Activated T-cell treated with anti-CD3 and anti-CD28 coated beads, Interleukin-2, amount 50 U/mL, for 72 hours (primary cell): Measurements from ENCODE around the gene PLA2G2C. TPM values are rescaled to one million over a fixed set of nuclear protein-coding genes. Genes with fewer than 3 reads are reported as not detected.
A peak's percentile ranks its signal among the peaks of the same experiment; 100 is the strongest.

ENCODE experiments used
- ATAC-seq, 2 donors: fragments of 150-1000 bp; cut with Tn5 transposase; replicated peaks in 1 of 2; 2 replicates each; pipeline ENCODE4 v1.10.0; 2021; ENCODE audit warnings: moderate library complexity in 2 of 2, mild to moderate bottlenecking in 1 of 2
- DNase-seq, 2 donors: peaks; one replicate each; pipeline ENCODE4 v3.0.0; 2021 to 2022; ENCODE audit warnings: mixed read lengths in 1 of 2
- H3K27ac Mint-ChIP-seq: one replicate; pipeline ENCODE4 v1.8.0; 2022; ENCODE audit warnings: mild to moderate bottlenecking, moderate library complexity, mixed read lengths
- H3K27me3 Mint-ChIP-seq: one replicate; pipeline ENCODE4 v1.8.0; 2022; ENCODE audit warnings: low read depth, mixed read lengths
- H3K36me3 Mint-ChIP-seq, 2 donors: one replicate each; pipeline ENCODE4 v1.8.0; 2022; ENCODE audit warnings: mixed read lengths in 2 of 2, mild to moderate bottlenecking in 1 of 2; ENCODE audit not compliant: insufficient read depth in 2 of 2
- H3K4me1 Mint-ChIP-seq: one replicate; pipeline ENCODE4 v1.8.0; 2022; ENCODE audit warnings: low read depth, mixed read lengths
- H3K4me3 Mint-ChIP-seq, 2 donors: one replicate each; pipeline ENCODE4 v1.8.0; 2022; ENCODE audit warnings: mild to moderate bottlenecking in 2 of 2, mixed read lengths in 2 of 2, moderate library complexity in 2 of 2
- H3K9me3 Mint-ChIP-seq, 2 donors: one replicate each; pipeline ENCODE4 v1.8.0; 2022; ENCODE audit warnings: mixed read lengths in 2 of 2
- total RNA-seq, 2 donors: library from RNA; stranded (reverse); gene quantifications; one replicate each; pipeline ENCODE4 v1.2.3, GENCODE V29; 2022

Gene PLA2G2C
- total RNA-seq, 2 donors from 2014 or later = 3.1 to 3.3 TPM

DNA sequence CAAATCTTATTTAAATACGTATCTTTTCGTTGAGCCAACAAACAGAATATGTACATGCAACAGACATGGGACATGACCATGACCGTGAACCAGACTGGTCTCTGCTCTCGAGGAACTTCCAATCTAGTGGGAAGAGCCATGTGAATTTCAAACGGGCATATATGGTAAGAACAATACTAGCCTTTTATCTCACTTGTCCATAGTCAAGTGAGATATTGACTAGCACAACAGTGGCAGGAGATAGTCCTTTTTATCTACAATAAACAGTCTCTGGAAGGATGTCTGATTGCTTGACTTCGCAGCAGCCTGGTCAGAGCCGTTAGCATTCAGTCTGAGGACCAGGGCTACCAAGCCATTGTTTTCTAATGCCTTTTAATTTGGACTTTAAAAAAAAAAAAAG, 12.6 kb upstream of the PLA2G2C start:
- Mint-ChIP-seq H3K27me3 (peaks cover 60% of the 10 kb centered on the region), H3K4me1 (peaks cover 5% of the 10 kb centered on the region), H3K27ac (no peak overlapping the region), H3K36me3 (no peaks in the 10 kb centered on the region), H3K4me3 (no peak overlapping the region), H3K9me3 (no peaks in the 10 kb centered on the region)
- no peak for DNase-seq
- no peak for ATAC-seq

DNA sequence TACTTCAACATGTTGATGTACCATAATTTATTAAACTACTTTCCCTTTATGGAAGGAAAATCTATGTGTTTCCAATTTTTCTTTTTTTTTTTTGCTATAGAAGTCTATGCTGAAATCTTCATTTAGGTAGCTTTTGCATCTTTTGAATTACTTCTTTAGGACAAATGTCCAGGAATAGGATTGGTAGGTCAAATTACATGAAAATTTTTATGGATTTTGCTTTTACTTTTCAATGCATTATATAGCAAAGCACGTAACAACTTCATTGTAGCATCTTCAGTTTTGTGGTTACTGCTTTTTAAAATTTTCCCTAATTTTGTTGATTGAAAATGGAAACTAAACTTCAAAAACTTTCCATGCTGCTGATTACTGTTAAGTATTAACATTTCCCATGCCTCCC, 12.0 kb upstream of the PLA2G2C start:
- Mint-ChIP-seq H3K4me1 (peaks cover 5% of the 10 kb centered on the region), H3K27ac (no peak overlapping the region), H3K36me3 (no peaks in the 10 kb centered on the region), H3K4me3 (no peak overlapping the region), H3K27me3 (peaks cover 56% of the 10 kb centered on the region), H3K9me3 (no peaks in the 10 kb centered on the region)
- DNase-seq (no peak), ATAC-seq (no peak)

DNA sequence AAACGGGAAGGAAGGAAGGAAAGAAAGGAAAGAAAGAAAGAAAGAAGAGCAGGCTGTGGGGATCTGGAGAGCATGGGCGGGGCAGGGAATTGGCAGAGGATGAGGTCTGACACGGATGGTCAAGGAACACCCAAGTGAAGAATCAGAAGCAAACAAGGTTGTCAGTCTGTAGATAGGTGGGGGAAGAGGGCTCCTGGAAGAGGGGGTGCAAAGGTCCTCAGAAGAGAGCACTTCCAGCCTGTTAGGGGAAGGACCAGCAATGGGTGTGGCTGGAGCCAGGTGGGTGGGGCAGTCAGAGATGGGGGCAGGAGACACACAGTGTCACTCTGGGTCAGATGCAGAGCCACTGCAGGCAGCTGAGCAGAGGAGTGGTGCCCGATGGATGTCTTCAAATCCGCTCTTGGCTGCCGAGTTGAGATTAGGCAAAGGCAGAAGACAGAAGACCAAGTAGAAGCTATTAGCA, 11.0 kb upstream of the PLA2G2C start:
- ATAC-seq (no peak), DNase-seq (no peak)
- Mint-ChIP-seq H3K27me3 (peaks cover 62% of the 10 kb centered on the region), H3K9me3 (no peaks in the 10 kb centered on the region), H3K4me1 (peaks cover 5% of the 10 kb centered on the region), H3K36me3 (no peaks in the 10 kb centered on the region), H3K4me3 (no peak overlapping the region), H3K27ac (no peak overlapping the region)

DNA sequence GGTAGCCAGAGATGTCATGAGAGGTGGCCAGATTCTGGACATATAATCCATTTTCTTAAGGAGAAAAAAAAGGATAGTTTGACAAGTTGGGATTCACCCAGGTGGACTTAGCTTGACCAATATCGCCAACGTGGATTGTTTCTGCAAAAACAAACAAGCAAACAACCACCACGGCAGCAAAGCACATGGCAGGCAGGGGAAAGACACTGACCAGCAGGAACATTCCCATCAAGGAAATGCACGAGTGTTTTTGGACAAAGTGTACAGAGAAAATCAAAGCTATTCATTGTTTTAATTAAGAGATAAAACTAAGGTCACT, 9.1 kb upstream of the PLA2G2C start:
- ATAC-seq (no peak), DNase-seq (no peak)
- Mint-ChIP-seq H3K36me3 (no peaks in the 10 kb centered on the region), H3K4me1 (peaks cover 5% of the 10 kb centered on the region), H3K9me3 (no peaks in the 10 kb centered on the region), H3K27ac (no peak overlapping the region), H3K4me3 (no peak overlapping the region), H3K27me3 (peaks cover 62% of the 10 kb centered on the region)

DNA sequence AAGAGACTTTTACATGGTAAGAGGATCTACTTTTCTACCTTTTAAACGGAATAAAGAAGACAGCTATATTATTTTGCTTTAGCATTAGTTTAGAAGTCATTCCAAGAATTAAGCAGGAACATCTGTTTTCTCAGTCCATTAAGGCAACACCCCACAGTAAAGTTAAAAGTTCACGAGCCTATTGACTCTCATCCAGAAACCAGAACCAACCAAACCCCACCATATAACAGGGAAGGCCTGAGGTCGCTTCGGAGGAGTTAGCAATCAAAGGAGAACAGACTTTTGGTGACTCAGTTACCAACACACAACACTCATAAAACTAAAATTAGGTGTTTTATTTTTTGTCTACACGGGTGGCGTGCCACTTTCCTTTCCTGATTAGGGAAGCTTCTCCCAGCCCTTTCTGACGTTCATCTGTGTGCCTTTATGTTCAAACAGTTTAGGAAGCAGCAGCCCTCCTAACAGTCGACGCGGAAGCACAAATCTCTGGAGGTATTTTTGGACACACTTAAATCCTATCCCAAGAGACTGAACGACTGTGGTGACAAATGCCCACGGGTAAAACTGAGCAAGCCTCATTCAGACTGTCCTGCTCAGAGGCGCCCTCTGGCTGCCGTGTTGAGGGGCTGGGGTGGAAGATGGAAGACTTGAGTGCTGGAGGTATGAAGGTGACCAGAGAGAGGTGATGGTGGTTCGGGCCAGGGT, 8.6 kb upstream of the PLA2G2C start:
- no peak overlapping the region for H3K27ac Mint-ChIP-seq
- DNase-seq (peak; percentile 79 to 80), ATAC-seq (peak; percentile 70 to 81)
- H3K36me3 Mint-ChIP-seq = no peaks in the 10 kb centered on the region
- H3K4me3 Mint-ChIP-seq = no peak overlapping the region
- peaks cover 5% of the 10 kb centered on the region for H3K4me1 Mint-ChIP-seq
- H3K27me3 Mint-ChIP-seq = peaks cover 62% of the 10 kb centered on the region
- H3K9me3 Mint-ChIP-seq = no peaks in the 10 kb centered on the region

DNA sequence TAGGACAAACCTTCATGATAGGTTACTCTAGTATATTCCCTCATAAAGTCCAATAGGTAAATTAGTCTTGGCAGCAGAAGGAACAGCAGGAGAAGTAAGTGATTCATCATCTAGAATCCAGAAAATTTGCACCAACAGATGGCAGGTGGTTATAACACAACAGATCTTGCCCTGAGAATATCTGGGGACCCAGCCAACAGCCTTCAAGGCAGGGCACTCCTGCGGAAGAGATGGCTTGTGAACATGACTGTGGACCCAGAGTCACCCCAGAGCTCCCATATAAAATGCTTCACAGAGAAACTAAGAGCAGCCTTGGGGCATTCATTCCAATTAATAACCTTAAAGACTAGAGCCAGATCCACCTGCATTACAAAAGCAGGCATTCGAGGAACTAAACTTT, 7.9 kb upstream of the PLA2G2C start:
- Mint-ChIP-seq H3K4me3 (no peak overlapping the region), H3K36me3 (no peaks in the 10 kb centered on the region), H3K27ac (no peak overlapping the region), H3K27me3 (peaks cover 62% of the 10 kb centered on the region), H3K9me3 (no peaks in the 10 kb centered on the region), H3K4me1 (peaks cover 7% of the 10 kb centered on the region)
- DNase-seq = no peak
- no peak for ATAC-seq

DNA sequence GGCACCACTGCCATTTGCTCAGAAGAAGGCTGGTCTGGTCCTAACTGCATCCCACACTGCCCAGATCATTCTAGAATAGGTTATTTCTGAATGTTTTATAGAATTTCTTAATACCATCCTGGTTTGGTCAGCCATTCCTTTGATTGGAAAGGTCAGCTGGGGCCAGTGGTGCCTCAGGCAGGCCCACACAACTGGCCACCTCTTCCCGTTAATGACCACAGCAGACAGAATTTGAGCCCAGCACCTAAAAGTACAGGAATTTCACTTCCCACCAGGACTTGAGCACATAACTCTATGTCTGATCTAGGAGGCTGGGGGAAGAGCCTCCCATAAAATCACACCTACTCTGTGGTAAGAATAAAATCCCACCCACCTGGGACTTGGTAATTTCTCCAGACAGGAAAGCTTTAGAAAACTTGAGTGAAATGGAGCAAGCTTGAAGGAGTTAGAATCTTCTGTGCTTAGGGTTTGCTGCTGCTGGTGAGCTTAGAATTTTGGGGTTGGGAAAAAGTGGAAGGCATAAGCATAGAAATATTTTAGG, 6.6 kb upstream of the PLA2G2C start:
- H3K27ac Mint-ChIP-seq = no peak overlapping the region
- H3K27me3 Mint-ChIP-seq = peaks cover 65% of the 10 kb centered on the region
- H3K9me3 Mint-ChIP-seq = no peaks in the 10 kb centered on the region
- H3K36me3 Mint-ChIP-seq = no peaks in the 10 kb centered on the region
- ATAC-seq = no peak
- peaks cover 20% of the 10 kb centered on the region for H3K4me1 Mint-ChIP-seq
- no peak overlapping the region for H3K4me3 Mint-ChIP-seq
- no peak for DNase-seq

DNA sequence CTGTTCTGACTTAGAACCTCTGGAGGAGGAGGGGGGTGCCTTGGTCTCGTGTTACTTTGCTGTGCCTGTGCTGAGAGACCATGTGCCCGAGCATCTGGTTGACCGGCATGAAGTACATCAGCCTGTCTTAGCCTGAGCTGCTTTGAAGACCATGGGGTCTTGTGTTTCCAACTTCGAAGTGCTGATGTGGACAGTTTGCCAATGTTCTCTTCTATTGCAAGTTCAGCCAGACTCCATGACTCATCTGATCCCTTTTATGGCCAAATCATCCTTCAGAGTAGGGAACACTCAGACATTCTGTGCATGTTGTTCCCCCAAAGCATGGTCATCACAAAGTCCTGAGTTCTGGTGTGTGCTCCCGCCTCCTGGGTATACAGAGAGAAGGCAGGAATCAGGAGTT, 6.0 kb upstream of the PLA2G2C start:
- Mint-ChIP-seq H3K27me3 (peaks cover 67% of the 10 kb centered on the region), H3K4me1 (peaks cover 26% of the 10 kb centered on the region), H3K27ac (no peak overlapping the region), H3K9me3 (no peaks in the 10 kb centered on the region), H3K36me3 (no peaks in the 10 kb centered on the region), H3K4me3 (no peak overlapping the region)
- no peak for DNase-seq
- no peak for ATAC-seq

DNA sequence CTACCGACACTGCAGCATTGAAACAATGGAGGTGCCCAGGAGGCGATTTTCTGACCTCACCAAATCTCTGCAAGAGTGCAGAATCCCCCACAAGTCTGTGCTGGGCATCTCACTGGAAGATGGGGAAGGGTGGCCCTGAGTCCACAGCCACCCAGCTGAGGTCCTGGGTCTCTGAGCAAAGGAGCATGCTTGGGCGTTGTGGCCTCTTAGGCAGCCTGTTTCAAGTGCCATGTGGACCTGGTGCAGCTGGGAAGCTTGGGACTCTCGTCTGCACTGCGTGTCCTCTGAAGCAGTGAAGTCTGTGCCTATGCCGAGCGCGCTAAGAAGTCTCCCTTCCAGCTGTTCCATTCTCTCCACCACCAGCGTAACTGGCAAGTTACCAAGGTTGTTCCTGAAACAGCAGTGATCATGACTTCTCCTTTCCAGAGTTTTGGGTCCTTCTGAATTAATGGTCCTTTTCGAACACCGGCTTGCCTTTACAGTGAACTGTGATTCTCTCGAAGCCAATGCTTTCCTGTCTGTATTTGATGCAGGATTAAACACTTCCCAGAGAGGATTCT, 5.0 kb upstream of the PLA2G2C start:
- Mint-ChIP-seq H3K9me3 (no peaks in the 10 kb centered on the region), H3K4me1 (peaks cover 36% of the 10 kb centered on the region), H3K4me3 (no peak overlapping the region), H3K27ac (no peak overlapping the region), H3K36me3 (no peaks in the 10 kb centered on the region), H3K27me3 (peaks cover 57% of the 10 kb centered on the region)
- no peak for ATAC-seq
- no peak for DNase-seq

DNA sequence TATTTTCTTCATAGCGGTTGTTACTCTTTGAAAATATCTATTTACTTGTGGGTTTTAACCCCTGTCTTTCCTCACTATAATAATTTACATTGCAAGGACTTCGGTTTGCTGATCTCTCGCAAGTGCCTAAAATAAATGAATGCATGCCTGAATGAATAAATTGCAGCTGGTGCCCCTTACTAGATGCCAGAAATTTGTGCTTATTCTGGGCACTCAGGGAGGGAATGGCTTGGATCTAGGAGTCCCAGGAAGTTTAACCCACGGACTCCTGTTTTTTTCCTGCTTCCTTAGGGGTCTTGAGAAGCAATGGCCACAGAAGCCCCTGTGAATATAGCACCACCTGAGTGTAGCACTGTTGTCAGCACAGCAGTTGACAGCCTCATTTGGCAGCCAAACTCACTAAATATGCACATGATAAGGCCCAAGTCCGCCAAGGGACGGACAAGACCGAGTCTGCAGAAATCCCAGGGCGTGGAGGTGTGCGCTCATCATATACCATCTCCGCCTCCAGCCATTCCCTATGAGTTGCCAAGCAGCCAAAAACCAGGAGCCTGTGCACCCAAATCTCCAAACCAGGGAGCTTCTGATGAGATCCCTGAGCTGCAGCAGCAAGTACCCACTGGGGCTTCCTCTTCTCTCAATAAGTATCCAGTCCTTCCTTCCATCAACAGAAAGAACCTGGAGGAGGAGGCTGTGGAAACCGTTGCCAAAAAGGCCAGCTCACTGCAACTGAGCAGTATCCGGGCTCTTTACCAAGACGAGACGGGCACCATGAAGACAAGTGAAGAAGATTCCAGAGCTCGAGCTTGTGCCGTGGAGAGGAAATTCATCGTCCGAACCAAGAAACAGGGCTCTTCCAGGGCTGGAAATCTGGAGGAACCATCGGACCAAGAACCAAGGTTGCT, 4.2 kb upstream of the PLA2G2C start:
- no peak overlapping the region for H3K27ac Mint-ChIP-seq
- DNase-seq (no peak), ATAC-seq (no peak)
- H3K27me3 Mint-ChIP-seq = peaks cover 56% of the 10 kb centered on the region
- H3K36me3 Mint-ChIP-seq = no peaks in the 10 kb centered on the region
- peaks cover 41% of the 10 kb centered on the region for H3K4me1 Mint-ChIP-seq
- no peak overlapping the region for H3K4me3 Mint-ChIP-seq
- H3K9me3 Mint-ChIP-seq = no peaks in the 10 kb centered on the region

DNA sequence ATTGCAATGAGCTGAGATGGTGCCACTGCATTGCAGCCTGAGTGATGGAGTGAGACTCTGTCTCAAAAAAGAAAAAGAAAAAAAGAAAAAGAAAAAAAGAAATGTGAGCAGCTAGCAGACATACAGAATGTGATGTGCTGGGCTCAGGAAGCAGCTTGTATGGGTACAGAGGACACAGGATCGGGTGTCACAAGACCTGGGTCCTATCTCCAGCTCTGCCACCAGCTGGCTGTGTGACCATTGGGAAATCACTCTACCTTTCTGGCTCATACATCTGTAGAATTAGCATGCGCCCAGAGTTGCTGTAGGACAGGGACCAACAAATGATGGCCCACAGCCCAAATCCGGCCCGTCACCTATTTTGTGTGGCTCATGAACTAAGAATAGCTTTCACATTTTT, 3.3 kb upstream of the PLA2G2C start:
- no peak overlapping the region for H3K27ac Mint-ChIP-seq
- H3K36me3 Mint-ChIP-seq = no peaks in the 10 kb centered on the region
- H3K4me1 Mint-ChIP-seq = peaks cover 44% of the 10 kb centered on the region
- no peak for ATAC-seq
- H3K9me3 Mint-ChIP-seq = no peaks in the 10 kb centered on the region
- DNase-seq = no peak
- H3K4me3 Mint-ChIP-seq = no peak overlapping the region
- H3K27me3 Mint-ChIP-seq = peaks cover 50% of the 10 kb centered on the region

DNA sequence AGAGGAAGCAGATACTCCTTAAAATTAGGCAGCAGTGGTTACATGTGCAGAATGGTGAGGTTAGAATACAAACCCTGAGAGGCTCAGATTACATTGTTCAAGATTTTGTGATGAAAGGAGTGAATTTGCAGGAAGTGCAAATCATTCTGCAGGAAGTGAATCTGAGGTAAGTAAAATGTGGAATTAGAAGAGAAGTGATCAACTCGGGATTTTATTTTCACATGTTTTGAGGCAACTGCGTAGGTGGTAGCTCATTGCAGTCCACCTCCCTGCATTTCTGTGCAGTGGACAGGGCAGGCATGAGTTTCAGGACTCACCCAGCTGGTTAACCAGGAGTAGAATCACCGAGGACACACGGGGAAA, 2.1 kb upstream of the PLA2G2C start:
- Mint-ChIP-seq H3K4me3 (no peak overlapping the region), H3K4me1 (peaks cover 53% of the 10 kb centered on the region), H3K27me3 (peaks cover 45% of the 10 kb centered on the region), H3K9me3 (no peaks in the 10 kb centered on the region), H3K27ac (no peak overlapping the region), H3K36me3 (no peaks in the 10 kb centered on the region)
- DNase-seq = no peak
- no peak for ATAC-seq

DNA sequence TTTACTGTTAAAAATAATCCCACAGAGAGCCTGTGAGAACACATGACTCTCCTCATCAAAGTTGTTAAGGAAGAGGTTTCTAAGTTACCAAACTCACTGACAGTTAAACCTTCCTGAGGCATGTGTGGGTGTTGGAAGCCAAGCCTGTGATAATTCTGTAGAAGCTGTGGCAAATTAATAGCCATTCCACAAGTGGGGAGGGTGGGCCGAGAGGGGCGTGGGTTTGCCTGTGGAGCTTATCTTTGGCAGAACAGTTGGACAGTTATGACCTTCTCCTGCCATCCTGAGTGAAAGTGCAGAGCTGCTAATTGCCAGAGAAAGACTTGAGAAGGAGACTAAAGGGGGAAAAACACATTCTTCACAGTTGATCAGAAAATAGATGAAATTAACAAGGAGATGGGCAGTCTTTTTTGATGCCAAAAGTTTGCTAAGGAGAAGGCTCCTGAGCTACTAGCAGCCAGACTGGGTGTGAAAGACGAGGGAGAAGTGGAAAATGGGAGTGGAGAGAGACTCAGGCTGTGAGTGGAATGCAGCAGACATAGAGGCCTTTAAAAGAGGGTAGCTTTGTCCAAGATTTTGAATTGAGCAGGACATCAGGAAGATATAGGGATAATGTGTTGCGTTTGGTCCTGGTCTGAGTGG, 1.6 kb upstream of the PLA2G2C start:
- H3K4me3 Mint-ChIP-seq = peak overlapping the region; percentile 80 to 82
- peaks cover 56% of the 10 kb centered on the region for H3K4me1 Mint-ChIP-seq

More for the DNA sequence above, 1.6 kb upstream of the PLA2G2C start:
- Mint-ChIP-seq H3K9me3 (no peaks in the 10 kb centered on the region), H3K27ac (no peak overlapping the region), H3K36me3 (no peaks in the 10 kb centered on the region), H3K27me3 (peaks cover 47% of the 10 kb centered on the region)
- DNase-seq = no peak
- no peak for ATAC-seq
